ENCODE data around the gene HIC1.

The HIC1 gene

DNA sequence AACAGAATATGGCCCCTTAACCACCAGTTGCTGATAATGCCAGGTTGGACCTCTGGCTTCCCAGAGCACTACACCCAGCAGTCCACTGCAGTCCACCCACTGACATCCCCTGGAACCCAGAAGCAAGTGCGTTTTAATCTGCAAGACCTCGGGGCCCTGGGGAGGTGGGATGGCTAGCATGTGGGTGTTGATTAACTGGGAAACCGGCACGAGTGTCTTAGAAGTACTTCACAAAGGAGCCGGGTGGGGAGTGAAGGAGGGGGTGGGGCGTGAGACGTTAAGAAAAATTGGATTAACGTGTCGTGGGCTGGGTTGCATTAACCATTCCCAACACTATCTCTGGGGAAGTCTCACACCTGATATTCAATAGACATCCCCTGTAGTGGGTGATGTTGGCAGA, 6.1 kb upstream of the HIC1 start:
- no peak for DNase-seq

GRCh38 chr17:2049333-2050299, 5.3 kb upstream of the HIC1 start:
- DNase-seq, result no peak

DNA sequence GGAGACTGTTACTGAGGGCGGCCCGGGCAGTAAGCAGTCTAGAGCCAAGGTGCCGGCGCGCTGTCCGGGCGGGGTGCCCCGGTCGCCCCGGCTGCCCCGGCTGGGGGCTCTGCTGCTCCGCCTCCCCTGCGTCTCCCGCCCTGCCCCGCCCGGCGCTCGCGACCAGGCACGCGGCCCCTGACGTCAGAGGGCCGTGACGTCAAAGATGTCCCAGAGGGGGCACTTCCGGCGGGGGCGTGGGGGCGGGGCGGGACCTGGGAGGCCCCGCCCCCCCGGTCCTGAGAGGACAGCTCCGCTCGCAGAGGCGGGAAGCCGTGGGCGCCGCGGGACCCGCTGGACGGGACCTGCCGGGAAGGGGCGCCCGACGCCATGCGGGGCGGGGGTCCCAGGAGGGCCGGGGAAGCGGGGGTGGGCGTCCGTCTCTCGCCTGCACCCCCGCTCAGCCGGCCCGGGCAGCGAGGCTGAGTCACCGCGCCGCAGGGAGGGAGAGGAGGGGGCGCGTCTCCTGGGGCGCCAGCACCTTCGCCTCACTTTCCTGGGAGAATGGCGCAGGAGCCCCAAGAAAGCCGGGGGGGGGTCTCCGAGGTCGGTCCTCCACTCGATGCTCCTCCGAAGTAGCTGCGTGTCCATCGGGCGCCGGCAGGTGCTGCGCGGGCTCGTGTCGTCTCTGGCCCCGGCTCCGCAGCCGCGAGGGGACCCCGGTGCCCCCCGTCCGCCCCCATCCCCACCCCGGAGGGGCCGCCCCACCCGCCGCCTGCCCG, 4.4 kb upstream of the HIC1 start:
- DNase-seq, result no peak

GRCh38 chr17:2051061-2051932, 3.6 kb upstream of the HIC1 start:
- no peak for DNase-seq

- DNase-seq, result no peak
These were observed 2.9 kb upstream of the HIC1 start for GRCh38 chr17:2051933-2052559.

DNA sequence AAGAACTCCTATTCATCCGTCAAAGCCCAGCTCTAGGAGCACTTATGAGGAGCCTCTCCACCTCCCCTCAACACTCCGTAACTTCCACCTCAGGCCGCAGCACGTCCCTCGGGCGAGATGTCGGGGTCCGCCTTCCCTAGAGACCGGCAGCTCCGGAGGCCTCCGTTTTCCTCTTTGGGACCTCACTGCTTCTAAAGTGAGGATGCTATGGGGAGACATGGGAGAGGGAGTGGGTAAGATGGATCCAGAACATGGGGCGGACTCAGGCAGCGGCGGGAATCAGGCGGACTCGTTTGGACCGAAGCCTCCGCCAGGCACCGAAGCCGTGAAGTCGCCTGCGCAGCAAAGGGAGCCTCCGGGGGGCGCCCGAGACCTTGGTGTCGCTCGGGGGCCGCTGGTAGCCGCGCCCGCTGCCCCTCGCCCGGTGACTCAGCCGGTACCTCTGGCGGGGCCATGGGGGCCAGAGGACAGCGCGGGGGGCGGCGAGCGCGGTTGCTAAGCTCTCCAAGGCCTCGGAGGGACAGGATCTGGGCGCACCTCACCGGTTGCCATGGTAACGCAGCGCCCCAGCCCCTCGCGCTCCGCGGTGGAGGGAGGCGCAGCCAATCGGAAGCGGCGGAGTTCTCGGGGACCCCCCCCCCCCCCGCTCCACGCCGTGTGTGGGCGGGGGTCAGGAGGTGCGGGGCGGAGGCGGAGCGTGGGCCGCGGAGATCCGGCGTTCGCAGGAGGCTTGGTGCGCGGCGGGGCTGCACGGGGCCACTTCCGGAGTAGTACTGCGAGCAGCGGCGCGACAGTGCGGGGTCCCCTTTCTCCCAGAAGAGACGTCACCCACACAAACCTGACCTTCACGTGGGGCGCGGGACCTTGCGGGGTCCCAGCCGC, 1.3 kb upstream of the HIC1 start:
- DNase-seq, result no peak

GRCh38 chr17:2054262-2054511, 716 bp upstream of the HIC1 start:
- DNase-seq, result no peak

- no peak for DNase-seq
These were observed 646 bp downstream of the HIC1 start for GRCh38 chr17:2055292-2056205.

DNA sequence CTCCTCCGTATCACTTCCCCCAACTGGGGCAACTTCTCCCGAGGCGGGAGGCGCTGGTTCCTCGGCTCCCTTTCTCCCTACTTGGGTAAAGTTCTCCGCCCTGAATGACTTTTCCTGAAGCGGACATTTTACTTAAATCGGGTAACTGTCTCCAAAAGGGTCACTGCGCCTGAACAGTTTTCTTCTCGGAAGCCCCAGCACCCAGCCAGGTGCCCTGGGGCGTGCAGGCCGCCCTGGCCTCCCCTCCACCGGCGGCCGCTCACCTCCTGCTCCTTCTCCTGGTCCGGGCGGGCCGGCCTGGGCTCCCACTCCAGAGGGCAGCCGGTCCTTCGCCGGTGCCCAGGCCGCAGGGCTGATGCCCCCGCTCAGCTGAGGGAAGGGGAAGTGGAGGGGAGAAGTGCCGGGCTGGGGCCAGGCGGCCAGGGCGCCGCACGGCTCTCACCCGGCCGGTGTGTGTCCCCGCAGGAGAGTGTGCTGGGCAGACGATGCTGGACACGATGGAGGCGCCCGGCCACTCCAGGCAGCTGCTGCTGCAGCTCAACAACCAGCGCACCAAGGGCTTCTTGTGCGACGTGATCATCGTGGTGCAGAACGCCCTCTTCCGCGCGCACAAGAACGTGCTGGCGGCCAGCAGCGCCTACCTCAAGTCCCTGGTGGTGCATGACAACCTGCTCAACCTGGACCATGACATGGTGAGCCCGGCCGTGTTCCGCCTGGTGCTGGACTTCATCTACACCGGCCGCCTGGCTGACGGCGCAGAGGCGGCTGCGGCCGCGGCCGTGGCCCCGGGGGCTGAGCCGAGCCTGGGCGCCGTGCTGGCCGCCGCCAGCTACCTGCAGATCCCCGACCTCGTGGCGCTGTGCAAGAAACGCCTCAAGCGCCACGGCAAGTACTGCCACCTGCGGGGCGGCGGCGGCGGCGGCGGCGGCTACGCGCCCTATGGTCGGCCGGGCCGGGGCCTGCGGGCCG, 1.6 kb downstream of the HIC1 start:
- DNase-seq, result no peak

DNA sequence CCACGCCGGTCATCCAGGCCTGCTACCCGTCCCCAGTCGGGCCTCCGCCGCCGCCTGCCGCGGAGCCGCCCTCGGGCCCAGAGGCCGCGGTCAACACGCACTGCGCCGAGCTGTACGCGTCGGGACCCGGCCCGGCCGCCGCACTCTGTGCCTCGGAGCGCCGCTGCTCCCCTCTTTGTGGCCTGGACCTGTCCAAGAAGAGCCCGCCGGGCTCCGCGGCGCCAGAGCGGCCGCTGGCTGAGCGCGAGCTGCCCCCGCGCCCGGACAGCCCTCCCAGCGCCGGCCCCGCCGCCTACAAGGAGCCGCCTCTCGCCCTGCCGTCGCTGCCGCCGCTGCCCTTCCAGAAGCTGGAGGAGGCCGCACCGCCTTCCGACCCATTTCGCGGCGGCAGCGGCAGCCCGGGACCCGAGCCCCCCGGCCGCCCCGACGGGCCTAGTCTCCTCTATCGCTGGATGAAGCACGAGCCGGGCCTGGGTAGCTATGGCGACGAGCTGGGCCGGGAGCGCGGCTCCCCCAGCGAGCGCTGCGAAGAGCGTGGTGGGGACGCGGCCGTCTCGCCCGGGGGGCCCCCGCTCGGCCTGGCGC, 2.4 kb downstream of the HIC1 start:
- DNase-seq, result no peak

DNA sequence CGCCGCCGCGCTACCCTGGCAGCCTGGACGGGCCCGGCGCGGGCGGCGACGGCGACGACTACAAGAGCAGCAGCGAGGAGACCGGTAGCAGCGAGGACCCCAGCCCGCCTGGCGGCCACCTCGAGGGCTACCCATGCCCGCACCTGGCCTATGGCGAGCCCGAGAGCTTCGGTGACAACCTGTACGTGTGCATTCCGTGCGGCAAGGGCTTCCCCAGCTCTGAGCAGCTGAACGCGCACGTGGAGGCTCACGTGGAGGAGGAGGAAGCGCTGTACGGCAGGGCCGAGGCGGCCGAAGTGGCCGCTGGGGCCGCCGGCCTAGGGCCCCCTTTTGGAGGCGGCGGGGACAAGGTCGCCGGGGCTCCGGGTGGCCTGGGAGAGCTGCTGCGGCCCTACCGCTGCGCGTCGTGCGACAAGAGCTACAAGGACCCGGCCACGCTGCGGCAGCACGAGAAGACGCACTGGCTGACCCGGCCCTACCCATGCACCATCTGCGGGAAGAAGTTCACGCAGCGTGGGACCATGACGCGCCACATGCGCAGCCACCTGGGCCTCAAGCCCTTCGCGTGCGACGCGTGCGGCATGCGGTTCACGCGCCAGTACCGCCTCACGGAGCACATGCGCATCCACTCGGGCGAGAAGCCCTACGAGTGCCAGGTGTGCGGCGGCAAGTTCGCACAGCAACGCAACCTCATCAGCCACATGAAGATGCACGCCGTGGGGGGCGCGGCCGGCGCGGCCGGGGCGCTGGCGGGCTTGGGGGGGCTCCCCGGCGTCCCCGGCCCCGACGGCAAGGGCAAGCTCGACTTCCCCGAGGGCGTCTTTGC, 3.1 kb downstream of the HIC1 start:
- no peak for DNase-seq

DNA sequence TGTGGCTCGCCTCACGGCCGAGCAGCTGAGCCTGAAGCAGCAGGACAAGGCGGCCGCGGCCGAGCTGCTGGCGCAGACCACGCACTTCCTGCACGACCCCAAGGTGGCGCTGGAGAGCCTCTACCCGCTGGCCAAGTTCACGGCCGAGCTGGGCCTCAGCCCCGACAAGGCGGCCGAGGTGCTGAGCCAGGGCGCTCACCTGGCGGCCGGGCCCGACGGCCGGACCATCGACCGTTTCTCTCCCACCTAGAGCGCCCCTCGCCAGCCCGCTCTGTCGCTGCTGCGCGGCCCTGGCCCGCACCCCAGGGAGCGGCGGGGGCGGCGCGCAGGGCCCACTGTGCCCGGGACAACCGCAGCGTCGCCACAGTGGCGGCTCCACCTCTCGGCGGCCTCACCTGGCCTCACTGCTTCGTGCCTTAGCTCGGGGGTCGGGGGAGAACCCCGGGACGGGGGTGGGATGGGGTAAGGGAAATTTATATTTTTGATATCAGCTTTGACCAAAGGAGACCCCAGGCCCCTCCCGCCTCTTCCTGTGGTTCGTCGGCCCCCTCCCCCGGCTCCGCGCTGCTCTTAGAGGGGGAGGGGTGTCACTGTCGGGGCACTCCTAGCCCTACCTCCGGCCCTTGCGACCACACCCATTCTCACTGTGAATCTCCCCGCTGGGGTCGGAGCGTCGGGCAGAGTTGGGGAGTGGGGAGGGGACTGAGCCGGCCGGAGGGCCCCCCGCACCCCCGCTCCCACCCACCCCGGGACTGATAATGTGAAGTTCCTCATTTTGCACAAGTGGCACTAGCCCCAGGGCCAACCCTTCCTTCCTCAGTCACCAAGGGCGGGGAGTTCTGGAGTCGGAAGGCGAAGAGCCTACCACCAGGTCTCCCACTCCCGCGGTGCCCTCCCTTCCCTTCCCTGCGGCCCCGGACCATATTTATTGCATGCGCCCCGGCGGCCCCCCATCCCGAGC, 4.0 kb downstream of the HIC1 start:
- DNase-seq, result no peak

DNA sequence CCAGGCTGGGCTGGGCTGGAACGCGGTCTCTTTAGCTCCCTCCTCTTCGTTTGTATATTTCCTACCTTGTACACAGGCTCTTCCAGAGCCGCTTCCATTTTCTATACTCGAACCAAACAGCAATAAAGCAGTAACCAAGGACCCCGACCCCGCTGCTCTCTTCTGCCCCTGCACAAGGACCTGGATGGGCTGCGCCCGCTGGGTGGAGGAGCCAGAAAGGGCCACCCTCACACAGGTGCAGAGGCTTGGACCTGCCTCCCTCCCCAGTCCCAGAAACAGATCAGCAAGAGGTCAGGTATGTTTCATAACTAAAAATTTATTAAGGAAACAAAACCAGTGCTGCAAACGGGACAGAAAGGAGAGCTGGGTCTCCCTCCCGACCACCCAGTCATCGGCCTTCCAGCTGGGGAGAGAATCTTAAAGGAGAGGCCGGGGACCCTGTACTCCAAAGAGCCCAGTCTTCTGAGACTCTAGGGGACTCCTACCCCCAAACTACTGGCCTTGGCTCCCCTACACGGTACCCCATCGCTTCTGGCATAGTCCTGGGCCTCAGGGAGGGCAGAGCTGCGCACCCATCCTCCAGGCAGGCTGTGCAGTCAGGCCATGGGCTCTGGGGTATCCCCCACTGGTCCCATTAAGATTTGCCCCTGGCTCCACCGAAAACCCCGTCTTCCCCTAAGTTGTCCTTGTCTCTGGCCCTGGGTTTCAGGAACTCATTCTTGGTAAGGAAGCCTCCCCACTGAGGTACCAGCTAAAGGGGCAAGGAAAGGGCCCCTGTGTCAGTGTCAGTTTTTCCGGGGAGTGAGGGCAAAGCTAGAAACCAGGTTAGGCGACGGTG, 4.9 kb downstream of the HIC1 start:
- DNase-seq, result no peak

- DNase-seq, result no peak
These were observed 5.4 kb downstream of the HIC1 start for GRCh38 chr17:2060385-2060658.

DNA sequence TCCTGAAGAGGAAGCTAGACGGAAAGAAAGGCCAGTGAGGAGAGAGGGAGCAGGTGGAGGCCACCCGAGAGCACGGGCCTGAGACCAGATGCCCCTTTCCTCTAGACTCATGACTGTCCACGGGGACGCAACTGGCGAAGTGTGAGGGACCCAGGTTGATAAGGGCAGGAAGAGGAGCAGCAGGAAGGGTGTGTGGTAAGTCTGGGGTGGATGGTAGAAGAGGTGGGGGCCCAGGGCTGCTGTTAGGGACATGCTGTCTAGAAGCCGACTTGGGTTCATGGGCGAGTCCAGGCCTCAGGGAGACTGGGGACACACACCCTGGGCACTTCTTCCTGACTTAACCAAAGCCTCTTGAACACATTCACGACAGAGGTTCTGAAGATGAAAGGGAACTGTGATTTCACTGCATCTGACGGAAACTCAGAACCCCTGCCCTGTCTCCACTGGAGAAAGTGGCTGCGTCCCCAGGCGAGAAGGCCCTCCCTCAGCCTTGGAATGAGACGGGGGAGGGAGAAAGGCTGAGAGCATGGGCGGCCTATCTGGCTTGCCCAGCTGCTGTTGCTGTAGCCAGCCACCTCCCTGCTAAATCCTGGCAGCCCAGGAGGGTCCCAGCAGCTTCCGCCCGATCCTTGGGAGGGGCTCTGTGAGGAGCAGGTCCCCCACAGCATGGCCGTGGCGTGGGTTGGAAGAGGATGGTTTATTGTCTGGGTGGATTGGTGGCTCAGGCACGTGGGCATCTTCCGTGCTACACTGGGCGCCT, 6.0 kb downstream of the HIC1 start:
- DNase-seq, result no peak
